GM12878 (cell line): ENCODE results near the gene SRGAP1. TPM values are rescaled to one million over a fixed set of nuclear protein-coding genes. Genes with fewer than 3 reads are reported as not detected.

Source experiments
- ATAC-seq: fragments of 200-7000 bp; cut with Tn5 transposase; 3 replicates; pipeline ENCODE4 v1.9.1; 2020; ENCODE audit warnings: mild to moderate bottlenecking, moderate library complexity
- BruUV-seq: library from RNA; stranded (reverse); fragments of 400-500 nt; replicated peaks from 2 replicates; lab custom pipeline; 2021; lab: Mats Ljungman, UMichigan
- CTCF ChIA-PET: fragments of 300-600 bp; sonication (Branson Sonifier 250); formaldehyde crosslinking; extraction: SDS; loops from one replicate; lab custom pipeline; 2021; ENCODE audit warnings: inconsistent platforms; lab: Yijun Ruan, JAX
- POLR2A ChIA-PET: fragments of 350-600 bp; formaldehyde crosslinking; extraction: SDS; loops from one replicate; lab custom pipeline; 2021; ENCODE audit warnings: inconsistent platforms; lab: Charles Lee
- RAD21 ChIA-PET: fragments of 300-600 bp; sonication (Branson Sonifier 250); formaldehyde crosslinking; loops from one replicate; lab custom pipeline; 2023; ENCODE audit warnings: antibody characterized with exemption; ENCODE audit not compliant: unreplicated experiment; lab: Charles Lee
- SMC1A ChIA-PET: fragments of 300-600 bp; sonication (Branson Sonifier 250); formaldehyde crosslinking; loops from one replicate; lab custom pipeline; 2023; ENCODE audit not compliant: unreplicated experiment, uncharacterized antibody; lab: Charles Lee
- DNase-seq: peaks from one replicate; pipeline ENCODE4 v3.0.0-alpha.2; 2011; ENCODE audit warnings: low read depth, low spot score
- FAIRE-seq: peaks from 3 replicates; lab custom pipeline; 2011; peaks lifted over from hg19 to GRCh38; lab: Jason Lieb, UNC
- H2AFZ ChIP-seq: 2 replicates; pipeline ENCODE4 v1.6.0; 2011; ENCODE audit warnings: low read depth, low read length, control low read depth; ENCODE audit not compliant: control insufficient read depth
- H3K27ac ChIP-seq: 2 replicates; pipeline ENCODE4 v1.5.1; 2011; ENCODE audit warnings: control low read depth; ENCODE audit not compliant: control insufficient read depth, insufficient read depth
- H3K27me3 ChIP-seq, 2 experiments: replicated peaks in 1 of 2; 2 replicates each; pipeline versions ENCODE4 v1.6.0 to v1.6.1; 2011; ENCODE audit warnings: low read length in 1 of 2; ENCODE audit not compliant: control insufficient read depth in 2 of 2, insufficient read depth in 2 of 2
- H3K36me3 ChIP-seq, 2 experiments: 2 replicates each; pipeline ENCODE4 v1.5.1; 2011; ENCODE audit warnings: low read length in 1 of 2; ENCODE audit not compliant: control insufficient read depth in 2 of 2, insufficient read depth in 2 of 2
- H3K4me1 ChIP-seq: 2 replicates; pipeline ENCODE4 v1.6.1; 2011; ENCODE audit warnings: mild to moderate bottlenecking, low read length, moderate library complexity, mixed read lengths; ENCODE audit not compliant: control insufficient read depth, insufficient read depth
- H3K4me2 ChIP-seq: 2 replicates; pipeline ENCODE4 v1.6.0; 2011; ENCODE audit warnings: control low read depth; ENCODE audit not compliant: control insufficient read depth, insufficient read depth
- H3K4me3 ChIP-seq: fragments of 200-600 bp; sonication (generic); 2 replicates; pipeline ENCODE4 v1.5.1; 2016
- H3K79me2 ChIP-seq: 2 replicates; pipeline ENCODE4 v1.6.0; 2011; ENCODE audit warnings: low read length; ENCODE audit not compliant: control insufficient read depth, insufficient read depth
- H3K9ac ChIP-seq: 2 replicates; pipeline ENCODE4 v1.8.0; 2011; ENCODE audit warnings: low read length, control low read depth, mixed read lengths; ENCODE audit not compliant: control insufficient read depth, insufficient read depth
- H3K9me3 ChIP-seq: replicated peaks from 3 replicates; pipeline ENCODE4 v1.5.1; 2011; ENCODE audit warnings: mild to moderate bottlenecking, low read length; ENCODE audit not compliant: control insufficient read depth, insufficient read depth
- H4K20me1 ChIP-seq: 2 replicates; pipeline ENCODE4 v1.6.0; 2011; ENCODE audit not compliant: control insufficient read depth, insufficient read depth
- ATF7 ChIP-seq: fragments of 450-650 bp; IDR thresholded peaks from 2 replicates; pipeline ENCODE4 v1.6.1; 2016; ENCODE audit warnings: low read depth, mild to moderate bottlenecking
- BACH1 ChIP-seq: fragments of 450-650 bp; IDR thresholded peaks from 2 replicates; pipeline ENCODE4 v1.6.1; 2017; ENCODE audit warnings: mild to moderate bottlenecking, borderline replicate concordance
- BCL11A ChIP-seq: IDR thresholded peaks from 2 replicates; pipeline ENCODE4 v1.6.1; 2011; ENCODE audit warnings: low read depth, low read length
- MAX ChIP-seq: IDR thresholded peaks from 2 replicates; pipeline ENCODE4 v1.6.1; 2012; ENCODE audit warnings: low read depth, low read length, improper control_type of control experiment
- MTA3 ChIP-seq: IDR thresholded peaks from 2 replicates; pipeline ENCODE4 v1.6.1; 2012; ENCODE audit warnings: low read length, inconsistent platforms, borderline replicate concordance
- NBN ChIP-seq: fragments of 450-650 bp; IDR thresholded peaks from 2 replicates; pipeline ENCODE4 v1.6.1; 2016
- RAD21 ChIP-seq: IDR thresholded peaks from 2 replicates; pipeline ENCODE4 v1.6.1; 2011; ENCODE audit warnings: mild to moderate bottlenecking, low read depth, low read length, moderate library complexity; ENCODE audit not compliant: insufficient read depth
- RBBP5 ChIP-seq: fragments of 200-600 bp; sonication (generic); conservative IDR thresholded peaks from 2 replicates; pipeline ENCODE4 v1.6.1; 2016
- SIX5 ChIP-seq: IDR thresholded peaks from 2 replicates; pipeline ENCODE4 v1.6.1; 2011; ENCODE audit warnings: mild to moderate bottlenecking, low read depth, low read length, moderate library complexity; ENCODE audit not compliant: severe bottlenecking
- SMAD5 ChIP-seq: IDR thresholded peaks from 2 replicates; pipeline ENCODE4 v1.6.1; 2016; ENCODE audit warnings: antibody characterized with exemption, low read depth
- STAT1 ChIP-seq: fragments of 450-650 bp; conservative IDR thresholded peaks from 2 replicates; pipeline ENCODE4 v1.6.1; 2014; ENCODE audit warnings: antibody characterized with exemption, mild to moderate bottlenecking
- TAF1 ChIP-seq: IDR thresholded peaks from 2 replicates; pipeline ENCODE4 v1.6.1; 2011; ENCODE audit warnings: mild to moderate bottlenecking, low read depth, low read length, borderline replicate concordance
- ZBED1 ChIP-seq: IDR thresholded peaks from 2 replicates; pipeline ENCODE4 v1.6.1; 2016; ENCODE audit warnings: borderline replicate concordance
- ZBTB4 ChIP-seq: fragments of 450-650 bp; formaldehyde crosslinking; IDR thresholded peaks from 2 replicates; pipeline ENCODE4 v1.4.0; 2022; ENCODE audit warnings: mild to moderate bottlenecking, moderate library complexity
- ZNF622 ChIP-seq: fragments of 450-650 bp; IDR thresholded peaks from 2 replicates; pipeline ENCODE4 v1.6.1; 2017; ENCODE audit warnings: mild to moderate bottlenecking, inconsistent platforms
- WGBS: methylation state at CpG from one replicate; pipeline ENCODE4 v1.1.6; 2016; ENCODE audit warnings: low lambda C conversion rate; ENCODE audit not compliant: insufficient replicate concordance, insufficient coverage; ENCODE audit errors: missing lambda C conversion rate; 5-methylcytosine and 5-hydroxymethylcytosine counted together
- in situ Hi-C: fragments of 300-500 bp; cut with MboI; formaldehyde crosslinking; loops from 9 replicates; pipeline ENCODE4 v1.14.3; 2018; ENCODE audit warnings: mixed read lengths
- intact Hi-C: fragments of 100-400 bp; cut with micrococcal nuclease; formaldehyde crosslinking; loops from one replicate; pipeline ENCODE4 v1.14.2; 2022; ENCODE audit not compliant: unreplicated experiment
- polyA plus RNA-seq, 11 experiments: library from polyadenylated mRNA; depleted of rRNA in 4 of 11; unstranded in 6 of 11; stranded (reverse) in 5 of 11; fragments of >200 nt; fragmentation: Nextera tagmentation in 4 of 11; fragmentation: Illumina TruSeq in 1 of 11; extraction: Ambion mirVana in 4 of 11; extraction: Trizol in 1 of 11; gene quantifications; 1 replicate in 1 of 11; 2 replicates in 10 of 11; pipeline versions ENCODE4 v1.2.1 to v1.2.3, GENCODE V29; 2011 to 2016; ENCODE audit warnings: inconsistent platforms in 2 of 11, missing spikeins in 2 of 11, low read depth in 1 of 11
- total RNA-seq, 4 experiments: library from RNA; depleted of rRNA in 3 of 4; stranded (reverse); fragments of >200 nt in 3 of 4; fragmentation: Illumina TruSeq in 1 of 4; extraction: Trizol in 1 of 4; gene quantifications; 2 replicates each; pipeline versions ENCODE4 v1.2.1 to v1.2.3, GENCODE V29; 2013 to 2021

Gene SRGAP1
- total and polyA plus RNA-seq, 10 of the 15 experiments (the other 5 are each of a cell fraction or from before 2014, with no cell fraction given), result 0.16 to 0.85 (median 0.46) TPM

- Histone ChIP-seq H3K4me3 (no peak overlapping the region), H3K9ac (no peak overlapping the region), H3K27me3 (no peaks in the 10 kb centered on the region), H3K36me3 (no peaks in the 10 kb centered on the region), H4K20me1 (no peaks in the 10 kb centered on the region), H3K27ac (no peak overlapping the region), H3K4me2 (no peak overlapping the region), H3K79me2 (no peaks in the 10 kb centered on the region), H3K4me1 (no peaks in the 10 kb centered on the region), H3K9me3 (no peaks in the 10 kb centered on the region), H2AFZ (no peak overlapping the region)
- in situ Hi-C loops, result no loop called here
- ChIA-PET RAD21 (no interaction called here), SMC1A (interaction anchor here (1.0 kb wide), 1 partner anchor 13 kb away, joined by 5 read pairs; no protein-coding TSS in a partner anchor), CTCF (interaction anchor here (0.9 kb wide), 1 partner anchor 22 kb away, joined by 3 read pairs; no protein-coding TSS in a partner anchor), POLR2A (interaction anchor here (0.7 kb wide), 1 partner anchor 21 kb away, joined by 3 read pairs; no protein-coding TSS in a partner anchor)
- BruUV-seq, result no TSS peak
- intact Hi-C loops, result no loop called here
- DNase-seq (no peak), FAIRE-seq (no peak), ATAC-seq (no peak)
- no peak for TF ChIP-seq ZNF622
- no peak for TF ChIP-seq RBBP5
- WGBS, result 0% methylated on average over 3 of the region's 3 CpGs
Observed at GRCh38 chr12:63867053-63867452, 22.6 kb downstream of the SRGAP1 start.

GRCh38 chr12:63869656-63870055 is 25.2 kb downstream of the SRGAP1 start:
- ChIA-PET POLR2A (no interaction called here), CTCF (interaction anchor here (0.8 kb wide), 1 partner anchor 10 kb away, joined by 3 read pairs; no protein-coding TSS in a partner anchor), SMC1A (no interaction called here), RAD21 (no interaction called here)
- Histone ChIP-seq H3K36me3 (no peaks in the 10 kb centered on the region), H3K4me3 (no peak overlapping the region), H3K9me3 (no peaks in the 10 kb centered on the region), H3K4me1 (no peaks in the 10 kb centered on the region), H3K4me2 (no peak overlapping the region), H3K79me2 (no peaks in the 10 kb centered on the region), H3K27me3 (no peaks in the 10 kb centered on the region), H2AFZ (no peak overlapping the region), H4K20me1 (no peaks in the 10 kb centered on the region), H3K9ac (no peak overlapping the region), H3K27ac (no peak overlapping the region)
- in situ Hi-C loops, result no loop called here
- TF ChIP-seq NBN (no peak), SIX5 (no peak), BCL11A (no peak), RAD21 (no peak), BACH1 (no peak), ZBTB4 (no peak), ZBED1 (no peak), SMAD5 (no peak), STAT1 (no peak), TAF1 (no peak), MAX (no peak), ATF7 (no peak), MTA3 (no peak)
- DNase-seq (no peak), FAIRE-seq (no peak), ATAC-seq (no peak)
- BruUV-seq, result no TSS peak
- WGBS, result 0% methylated on average over 1 of the region's 1 CpG
- intact Hi-C loops, result no loop called here
